EL (cell line): ENCODE measurements around the gene PITX2.
A peak's percentile ranks its signal among the peaks of the same experiment; 100 is the strongest.

Experiments used
- DNase-seq: peaks from one replicate; pipeline ENCODE4 v3.0.0-alpha.2; 2016

The PITX2 gene

GRCh38 chr4:110636171-110636679 lies 13.3 kb upstream of the PITX2 start:
- no peak for DNase-seq

GRCh38 chr4:110635163-110635865 lies 12.4 kb upstream of the PITX2 start:
- DNase-seq, result no peak

- no peak for DNase-seq
Observed at GRCh38 chr4:110634350-110635162, 11.7 kb upstream of the PITX2 start.

GRCh38 chr4:110633358-110634341 lies 10.8 kb upstream of the PITX2 start:
- DNase-seq, result no peak

GRCh38 chr4:110632506-110633357 lies 9.9 kb upstream of the PITX2 start:
- DNase-seq, result no peak

GRCh38 chr4:110631584-110632505 lies 9.0 kb upstream of the PITX2 start:
- DNase-seq, result peak; percentile 91

- DNase-seq, result no peak
Observed at GRCh38 chr4:110630688-110631402, 8.0 kb upstream of the PITX2 start.

GRCh38 chr4:110629780-110630687 lies 7.2 kb upstream of the PITX2 start:
- DNase-seq, result no peak

GRCh38 chr4:110629214-110629754 lies 6.4 kb upstream of the PITX2 start:
- no peak for DNase-seq

- DNase-seq, result no peak
Observed at GRCh38 chr4:110628663-110629213, 5.9 kb upstream of the PITX2 start.

GRCh38 chr4:110627977-110628662 lies 5.2 kb upstream of the PITX2 start:
- DNase-seq, result no peak

GRCh38 chr4:110626532-110627153 lies 3.8 kb upstream of the PITX2 start:
- DNase-seq, result no peak

GRCh38 chr4:110625576-110626257 lies 2.8 kb upstream of the PITX2 start:
- DNase-seq, result no peak

GRCh38 chr4:110624904-110625494 lies 2.1 kb upstream of the PITX2 start:
- no peak for DNase-seq

GRCh38 chr4:110624398-110624780 lies 1.5 kb upstream of the PITX2 start:
- no peak for DNase-seq

GRCh38 chr4:110623718-110624397 lies 981 bp upstream of the PITX2 start:
- no peak for DNase-seq
